Raji (cell line): ENCODE data around the gene PPIA.
A peak's percentile ranks its signal among the peaks of the same experiment; 100 is the strongest.

Experiments used
- POLR2A ChIP-seq: IDR thresholded peaks from 2 replicates; pipeline ENCODE4 v1.6.1; 2011; ENCODE audit warnings: low read depth, low read length, control low read depth; ENCODE audit not compliant: insufficient read depth

The PPIA gene

GRCh38 chr7:44796504-44797328, at the start of gene PPIA:
Gene PPIA, plus strand, starts transcription at chr7:44796681. Its CDS starts 44 bp downstream, at chr7:44796725.
- TF ChIP-seq POLR2A, result peak; percentile 66

- peak; percentile 65 for TF ChIP-seq POLR2A
Observed at GRCh38 chr7:44748045-44748947, 48.2 kb upstream of the PPIA start, which contains the start of gene ZMIZ2. Gene ZMIZ2, plus strand, starts transcription at chr7:44748847. Its CDS starts 7,403 bp downstream, at chr7:44756250.

- TF ChIP-seq POLR2A, result no peak; the same call in 1 of the 2 replicates
Observed at GRCh38 chr7:44748948-44749731, 47.3 kb upstream of the PPIA start.

GRCh38 chr7:44749992-44750391, 46.5 kb upstream of the PPIA start:
- TF ChIP-seq POLR2A, result no peak

GRCh38 chr7:44750424-44750823, 46.1 kb upstream of the PPIA start:
- TF ChIP-seq POLR2A, result no peak

- 0 out of 2 replicates have a peak, but pooled peaks have one; percentile 8 for TF ChIP-seq POLR2A
Observed at GRCh38 chr7:44750921-44751571, 45.4 kb upstream of the PPIA start.

GRCh38 chr7:44752822-44753221, 43.7 kb upstream of the PPIA start:
- no peak for TF ChIP-seq POLR2A

- no peak for TF ChIP-seq POLR2A
Observed at GRCh38 chr7:44754802-44755697, 41.4 kb upstream of the PPIA start.

- no peak for TF ChIP-seq POLR2A
Observed at GRCh38 chr7:44755698-44756627, 40.5 kb upstream of the PPIA start.

- no peak for TF ChIP-seq POLR2A
Observed at GRCh38 chr7:44756904-44757303, 39.6 kb upstream of the PPIA start.

- no peak for TF ChIP-seq POLR2A
Observed at GRCh38 chr7:44757311-44757710, 39.2 kb upstream of the PPIA start.

GRCh38 chr7:44757739-44758138, 38.7 kb upstream of the PPIA start:
- no peak for TF ChIP-seq POLR2A
